ENCODE results near the gene SLC25A45. TPM values are rescaled to one million over a fixed set of nuclear protein-coding genes. Genes with fewer than 3 reads are reported as not detected.
A peak's percentile ranks its signal among the peaks of the same experiment; 100 is the strongest.

The SLC25A45 gene
- total and polyA plus RNA-seq, 7 donors: 3.7 to 18.5 (median 7.0) TPM

- peaks cover 4 to 39% of the 10 kb centered on the region in 2 donors for H3K36me3 ChIP-seq (ENCODE audit: insufficient read depth in 1 of 2, low read depth in 1 of 2)
- 0 to 1% (median 1%) methylated on average over 55 to 79 of the region's 79 CpGs for WGBS, 3 donors
- H3K9me3 ChIP-seq: no peaks in the 10 kb centered on the region
- intact Hi-C loops (cut with DNase I): loop anchor here in 1 of 2 donors (5.0 kb wide), 1 partner anchor 168 kb away; no protein-coding TSS in a partner anchor
- DNase-seq (peak; percentile 98), ATAC-seq (peak; percentile 85 to 89 (median 88))
- peaks cover 31% of the 10 kb centered on the region for H3K4me1 ChIP-seq
- no peaks in the 10 kb centered on the region for H3K27me3 ChIP-seq (ENCODE audit: insufficient read depth in 3 of 3, low read length in 2 of 3)
- peak within 1 kb of the TSS; percentile 62 for H3K27ac ChIP-seq
- TF ChIP-seq CTCF (IDR thresholded peaks at IDR 0.05): no peak
- peak within 1 kb of the TSS; percentile 77 for H3K4me3 ChIP-seq
These were observed 28.0 kb downstream of the SLC25A45 start, which contains the start of gene TIGD3 for GRCh38 chr11:65354265-65355012. TSS of gene TIGD3 (plus strand) at chr11:65354751. CDS start at chr11:65355809, 1,058 bp downstream.

- no peaks in the 10 kb centered on the region for H3K27me3 ChIP-seq (ENCODE audit: insufficient read depth in 3 of 3, low read length in 2 of 3)
- no peak for DNase-seq
- peaks cover 31% of the 10 kb centered on the region for H3K4me1 ChIP-seq
- peaks cover 4 to 44% of the 10 kb centered on the region in 2 donors for H3K36me3 ChIP-seq (ENCODE audit: insufficient read depth in 1 of 2, low read depth in 1 of 2)
- peak overlapping the region; percentile 77 for H3K4me3 ChIP-seq
- 8 to 14% (median 9%) methylated on average over 16 of the region's 16 CpGs for WGBS, 3 donors
- intact Hi-C loops (cut with DNase I): no loop called here
- ATAC-seq: peak in 1 of 4 donors; percentile 30
- TF ChIP-seq CTCF (IDR thresholded peaks at IDR 0.05): no peak
- H3K27ac ChIP-seq: peak overlapping the region; percentile 62
- no peaks in the 10 kb centered on the region for H3K9me3 ChIP-seq
These were observed 28.6 kb downstream of the SLC25A45 start for GRCh38 chr11:65353900-65354264.

- TF ChIP-seq CTCF (IDR thresholded peaks at IDR 0.05): no peak
- peaks cover 31% of the 10 kb centered on the region for H3K4me1 ChIP-seq
- H3K4me3 ChIP-seq: peak overlapping the region; percentile 77
- H3K9me3 ChIP-seq: no peaks in the 10 kb centered on the region
- ATAC-seq (no peak), DNase-seq (no peak)
- H3K27me3 ChIP-seq (ENCODE audit: insufficient read depth in 3 of 3, low read length in 2 of 3): no peaks in the 10 kb centered on the region
- intact Hi-C loops (cut with DNase I): no loop called here
- H3K36me3 ChIP-seq (ENCODE audit: insufficient read depth in 1 of 2, low read depth in 1 of 2): peaks cover 4 to 49% of the 10 kb centered on the region in 2 donors
- no peak overlapping the region for H3K27ac ChIP-seq
- 80 to 83% (median 82%) methylated on average over 7 of the region's 7 CpGs for WGBS, 3 donors
These were observed 29.1 kb downstream of the SLC25A45 start for GRCh38 chr11:65353376-65353775.

GRCh38 chr11:65352783-65353182 lies 29.7 kb downstream of the SLC25A45 start:
- no peaks in the 10 kb centered on the region for H3K27me3 ChIP-seq (ENCODE audit: insufficient read depth in 3 of 3, low read length in 2 of 3)
- WGBS, 3 donors: 80 to 90% (median 81%) methylated on average over 3 of the region's 3 CpGs
- no peak overlapping the region for H3K27ac ChIP-seq
- no peaks in the 10 kb centered on the region for H3K9me3 ChIP-seq
- DNase-seq (no peak), ATAC-seq (no peak)
- intact Hi-C loops (cut with DNase I): no loop called here
- H3K36me3 ChIP-seq (ENCODE audit: insufficient read depth in 1 of 2, low read depth in 1 of 2): peaks cover 4 to 55% of the 10 kb centered on the region in 2 donors
- H3K4me3 ChIP-seq: no peak overlapping the region
- H3K4me1 ChIP-seq: peaks cover 31% of the 10 kb centered on the region
- no peak for TF ChIP-seq CTCF (IDR thresholded peaks at IDR 0.05)
